G401.6 (cell line): ENCODE results near the gene SPHK1.

Source experiments
- FAIRE-seq: peaks from 2 replicates; lab custom pipeline; 2012; peaks lifted over from hg19 to GRCh38; lab: Jason Lieb, UNC

SPHK1 gene

DNA sequence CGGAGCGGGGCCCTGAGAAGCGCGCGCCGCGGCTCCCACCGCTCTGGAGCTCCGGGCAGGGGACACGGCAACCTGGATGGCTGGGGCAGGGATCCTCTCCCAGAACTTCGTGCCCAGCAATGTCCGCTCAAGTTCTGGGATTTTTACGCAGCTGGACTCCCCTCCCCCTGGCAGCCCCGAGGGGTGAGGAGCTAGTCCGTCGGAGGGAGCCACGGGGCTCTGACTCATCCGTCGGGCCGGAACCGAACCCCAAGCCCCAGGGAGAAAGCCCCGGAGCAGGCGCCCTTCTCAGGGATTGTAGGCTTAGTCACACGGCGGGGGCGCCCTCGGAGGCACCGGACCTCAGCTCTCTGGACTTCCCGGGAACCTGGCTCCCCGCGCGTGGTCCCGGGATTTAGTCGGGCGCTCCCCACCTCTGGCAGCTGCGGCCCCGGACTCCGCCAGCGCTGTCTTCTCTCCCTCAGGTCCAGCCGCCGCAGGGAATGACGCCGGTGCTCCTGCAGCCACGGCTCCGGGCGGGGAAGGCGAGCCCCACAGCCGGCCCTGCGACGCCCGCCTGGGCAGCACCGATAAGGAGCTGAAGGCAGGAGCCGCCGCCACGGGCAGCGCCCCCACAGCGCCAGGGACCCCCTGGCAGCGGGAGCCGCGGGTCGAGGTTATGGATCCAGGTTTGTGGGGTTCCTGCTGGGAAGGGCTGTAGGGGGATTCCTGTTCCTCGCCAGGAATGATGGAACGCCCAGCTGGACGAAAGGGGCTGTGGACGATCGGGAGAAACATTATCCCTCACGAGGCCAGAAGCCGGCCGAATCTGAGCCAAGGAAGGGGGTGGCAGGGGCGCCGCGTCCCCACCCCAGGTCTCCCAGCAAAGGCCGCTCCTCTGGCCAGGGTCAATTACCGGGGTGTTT lies 830 bp downstream of the SPHK1 start:
- FAIRE-seq: no peak

DNA sequence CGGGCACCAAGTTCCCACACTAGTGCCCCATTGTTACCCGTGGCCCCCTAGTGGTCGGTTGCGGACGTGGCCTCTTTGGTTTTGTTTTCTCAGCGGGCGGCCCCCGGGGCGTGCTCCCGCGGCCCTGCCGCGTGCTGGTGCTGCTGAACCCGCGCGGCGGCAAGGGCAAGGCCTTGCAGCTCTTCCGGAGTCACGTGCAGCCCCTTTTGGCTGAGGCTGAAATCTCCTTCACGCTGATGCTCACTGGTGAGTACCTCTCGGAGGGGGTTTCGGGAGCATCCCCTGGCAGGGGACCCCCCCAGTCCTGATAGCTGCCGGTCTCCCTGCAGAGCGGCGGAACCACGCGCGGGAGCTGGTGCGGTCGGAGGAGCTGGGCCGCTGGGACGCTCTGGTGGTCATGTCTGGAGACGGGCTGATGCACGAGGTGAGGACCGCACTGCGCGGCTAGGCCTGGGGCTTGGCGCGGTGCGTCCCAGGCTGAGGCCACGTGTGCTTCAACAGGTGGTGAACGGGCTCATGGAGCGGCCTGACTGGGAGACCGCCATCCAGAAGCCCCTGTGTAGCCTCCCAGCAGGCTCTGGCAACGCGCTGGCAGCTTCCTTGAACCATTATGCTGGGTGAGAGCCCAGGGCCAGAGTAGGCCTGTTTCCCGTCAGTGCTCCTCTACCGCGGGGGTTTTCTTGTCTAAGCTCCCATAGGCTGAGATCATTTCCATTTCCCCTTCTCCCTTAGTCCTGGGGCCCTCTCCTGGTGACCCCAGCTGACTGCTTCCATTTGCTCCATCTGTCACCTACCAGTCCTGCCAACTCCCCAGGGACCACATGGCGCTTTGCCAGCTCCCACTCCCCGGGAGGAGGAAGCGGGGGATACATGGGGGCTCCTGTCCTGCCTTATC lies 1.7 kb downstream of the SPHK1 start:
- FAIRE-seq: no peak

DNA sequence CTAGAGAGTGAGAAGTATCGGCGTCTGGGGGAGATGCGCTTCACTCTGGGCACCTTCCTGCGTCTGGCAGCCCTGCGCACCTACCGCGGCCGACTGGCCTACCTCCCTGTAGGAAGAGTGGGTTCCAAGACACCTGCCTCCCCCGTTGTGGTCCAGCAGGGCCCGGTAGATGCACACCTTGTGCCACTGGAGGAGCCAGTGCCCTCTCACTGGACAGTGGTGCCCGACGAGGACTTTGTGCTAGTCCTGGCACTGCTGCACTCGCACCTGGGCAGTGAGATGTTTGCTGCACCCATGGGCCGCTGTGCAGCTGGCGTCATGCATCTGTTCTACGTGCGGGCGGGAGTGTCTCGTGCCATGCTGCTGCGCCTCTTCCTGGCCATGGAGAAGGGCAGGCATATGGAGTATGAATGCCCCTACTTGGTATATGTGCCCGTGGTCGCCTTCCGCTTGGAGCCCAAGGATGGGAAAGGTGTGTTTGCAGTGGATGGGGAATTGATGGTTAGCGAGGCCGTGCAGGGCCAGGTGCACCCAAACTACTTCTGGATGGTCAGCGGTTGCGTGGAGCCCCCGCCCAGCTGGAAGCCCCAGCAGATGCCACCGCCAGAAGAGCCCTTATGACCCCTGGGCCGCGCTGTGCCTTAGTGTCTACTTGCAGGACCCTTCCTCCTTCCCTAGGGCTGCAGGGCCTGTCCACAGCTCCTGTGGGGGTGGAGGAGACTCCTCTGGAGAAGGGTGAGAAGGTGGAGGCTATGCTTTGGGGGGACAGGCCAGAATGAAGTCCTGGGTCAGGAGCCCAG lies 2.8 kb downstream of the SPHK1 start:
- FAIRE-seq: no peak

GRCh38 chr17:76388966-76389888 lies 4.8 kb downstream of the SPHK1 start:
- no peak for FAIRE-seq

DNA sequence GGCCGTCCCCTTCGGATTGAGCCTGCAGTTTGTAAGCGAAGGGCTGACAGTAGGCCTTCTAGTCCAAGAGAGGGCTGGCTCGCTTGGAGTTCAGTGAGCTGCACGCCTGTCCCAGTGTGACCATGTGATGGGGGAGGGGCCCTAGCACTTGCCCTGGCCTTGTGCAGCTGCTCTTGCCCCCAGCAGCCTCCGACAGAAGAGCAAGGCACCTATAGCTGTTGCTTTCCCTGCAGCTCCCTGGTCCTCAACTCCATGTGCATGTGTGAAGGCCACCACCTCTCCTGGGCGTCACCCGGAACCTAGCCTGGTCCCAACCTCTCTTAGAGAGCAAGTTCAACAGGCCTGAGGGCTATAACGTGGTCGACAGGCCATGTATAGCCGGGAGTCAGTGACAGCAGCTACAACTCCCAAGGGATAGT lies 5.6 kb downstream of the SPHK1 start:
- no peak for FAIRE-seq

DNA sequence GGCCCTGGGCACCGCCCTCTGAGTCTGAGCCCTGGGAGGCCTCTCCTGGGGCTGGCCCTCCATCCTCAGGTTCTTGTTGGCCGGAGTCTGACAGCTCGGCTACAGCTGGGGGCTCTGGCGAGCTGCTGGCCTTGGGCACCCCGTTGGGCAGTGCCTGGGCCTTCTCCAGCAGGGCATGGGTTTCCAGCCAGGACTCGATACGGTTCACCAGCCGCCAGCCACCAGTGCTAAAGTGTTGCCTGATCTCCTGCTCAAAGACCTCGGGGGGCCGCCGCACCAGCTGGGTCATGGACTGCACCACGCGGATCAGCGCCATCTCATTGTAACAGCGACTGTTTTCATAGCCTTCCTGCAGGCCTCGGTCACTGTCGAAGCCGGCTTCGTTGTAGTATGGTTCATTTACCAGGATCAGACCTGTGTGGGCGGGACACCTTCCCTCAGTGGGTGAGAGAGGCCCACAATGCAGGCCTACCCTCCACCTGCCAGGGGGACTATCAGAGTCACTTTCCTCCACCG lies 6.8 kb downstream of the SPHK1 start:
- no peak for FAIRE-seq

DNA sequence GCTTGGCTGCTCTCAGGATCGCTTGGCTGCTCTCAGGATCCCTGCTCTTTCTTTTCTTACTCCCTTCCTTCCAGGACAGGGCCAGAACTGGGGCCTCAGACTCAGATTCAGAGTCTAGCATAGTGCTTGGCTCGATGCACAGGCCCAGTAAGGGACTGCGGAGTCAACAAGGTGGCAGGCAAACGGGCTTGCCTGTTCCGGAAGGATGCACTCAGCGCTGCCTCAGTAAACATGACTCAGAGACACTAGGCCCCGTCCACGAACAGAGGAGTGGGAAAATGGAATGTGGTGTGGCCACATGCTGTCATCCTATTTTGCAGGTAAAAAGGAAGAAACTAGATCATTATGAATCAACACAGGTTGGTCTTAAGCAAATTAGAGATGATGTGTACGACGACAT lies 9.8 kb downstream of the SPHK1 start:
- FAIRE-seq: no peak

DNA sequence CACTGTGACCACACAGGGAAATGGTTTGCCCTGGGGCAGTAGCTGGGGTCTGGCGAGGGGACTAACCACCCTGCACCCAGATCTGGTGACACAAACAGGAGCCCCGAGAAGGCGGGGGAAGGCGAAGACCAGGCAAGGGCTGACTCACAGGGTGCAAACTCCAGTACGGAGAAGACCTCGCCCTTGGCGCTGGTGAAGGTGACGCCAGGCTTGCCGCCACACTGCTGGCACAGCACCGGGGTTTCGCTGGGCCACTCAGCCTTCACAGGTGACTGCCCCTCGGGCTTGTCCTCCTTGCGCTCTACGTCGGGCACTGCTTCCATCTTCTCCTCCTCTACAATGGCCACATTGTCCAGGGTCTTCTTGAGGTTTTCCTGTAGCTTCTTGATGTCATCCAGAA lies 11.6 kb downstream of the SPHK1 start:
- no peak for FAIRE-seq

DNA sequence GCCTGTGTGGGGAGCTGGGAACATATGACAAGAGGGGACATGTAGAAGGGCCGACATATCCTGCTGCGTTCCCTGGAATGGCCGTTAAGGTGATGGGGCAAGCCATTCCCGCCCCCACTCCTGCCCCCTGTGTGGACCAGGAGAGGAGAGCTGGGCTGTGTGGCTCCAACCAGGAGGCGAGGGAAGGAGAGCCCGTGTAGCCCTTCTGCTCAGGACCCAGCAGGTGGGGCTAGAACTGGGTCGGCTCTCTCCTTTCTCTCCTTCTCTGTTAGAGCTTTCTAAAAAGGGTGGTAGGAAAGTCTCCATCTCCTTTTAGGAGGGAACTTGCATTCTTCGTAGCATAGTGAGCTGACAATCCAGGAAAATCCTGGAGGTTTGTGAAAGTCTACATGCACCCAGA lies 12.8 kb downstream of the SPHK1 start:
- FAIRE-seq: no peak

DNA sequence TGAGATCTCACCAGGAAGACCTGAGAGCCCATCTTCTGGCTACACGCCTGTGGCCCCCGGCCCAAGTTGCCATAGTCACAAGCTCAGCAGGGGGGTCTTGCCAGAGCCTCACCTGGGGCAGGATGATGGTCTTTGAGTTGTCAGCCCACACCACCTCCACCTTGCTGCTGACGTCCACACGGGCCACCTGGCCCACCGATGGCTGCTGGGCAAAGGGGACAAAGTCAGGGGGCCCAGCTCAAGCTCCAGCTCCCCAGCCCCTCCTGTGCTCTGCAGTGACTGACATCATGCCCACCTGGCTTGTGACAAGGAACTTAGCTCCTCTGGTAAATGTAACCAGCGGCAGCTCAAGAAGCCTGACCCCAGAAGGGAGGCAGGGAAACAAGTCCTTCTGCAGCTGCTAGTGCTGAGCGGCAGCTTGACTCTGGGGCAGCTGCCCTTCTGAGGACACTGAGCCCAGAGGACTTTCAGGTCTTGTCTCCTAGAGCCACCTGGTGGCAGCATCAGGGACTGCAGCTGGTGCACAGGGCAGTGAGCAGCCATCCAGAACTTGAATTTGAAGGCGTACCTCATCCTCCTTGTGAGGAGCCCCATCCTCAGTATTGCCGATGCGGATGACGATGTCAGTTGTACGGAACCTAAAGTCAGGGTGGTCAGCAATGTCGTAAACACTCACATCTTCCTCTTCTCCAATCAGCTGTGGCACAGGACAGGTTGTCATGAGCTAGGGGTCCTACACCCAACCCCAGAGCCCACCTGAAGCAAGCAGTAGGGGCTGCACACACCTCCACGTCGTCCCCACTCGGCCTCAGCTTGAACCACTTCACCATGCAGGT lies 13.5 kb downstream of the SPHK1 start:
- FAIRE-seq: peak; percentile 87

DNA sequence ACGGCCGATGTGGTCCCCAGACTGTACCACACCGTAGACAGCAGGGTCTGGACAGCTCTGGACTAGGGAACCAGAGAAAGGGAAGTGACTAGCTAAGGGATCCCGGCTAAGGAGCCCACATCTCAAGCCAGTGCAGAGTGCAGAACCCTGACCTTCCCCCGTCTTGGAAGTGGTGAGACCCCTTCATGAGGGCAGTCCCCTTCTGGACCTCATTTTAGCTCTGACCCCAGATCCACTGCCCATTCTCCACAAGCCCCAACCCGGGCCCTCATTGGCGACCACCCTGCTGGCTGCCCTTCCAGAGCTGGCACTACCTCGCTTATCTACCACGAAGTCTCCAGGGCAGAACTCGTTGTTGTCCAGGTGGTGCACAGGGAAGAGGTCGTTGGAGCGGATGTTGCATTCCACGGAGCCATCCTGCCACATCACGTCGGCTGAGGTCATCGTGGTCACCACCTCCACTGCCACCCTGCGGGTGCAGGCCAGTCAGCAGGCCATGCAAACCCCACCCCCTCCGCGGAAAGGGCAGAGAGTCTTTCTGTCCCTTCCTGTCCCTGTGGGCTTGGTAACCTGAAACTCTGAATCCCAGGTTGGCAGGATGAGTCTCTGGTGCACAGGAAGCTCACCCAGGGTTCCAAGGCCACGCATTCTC lies 14.2 kb downstream of the SPHK1 start:
- no peak for FAIRE-seq

DNA sequence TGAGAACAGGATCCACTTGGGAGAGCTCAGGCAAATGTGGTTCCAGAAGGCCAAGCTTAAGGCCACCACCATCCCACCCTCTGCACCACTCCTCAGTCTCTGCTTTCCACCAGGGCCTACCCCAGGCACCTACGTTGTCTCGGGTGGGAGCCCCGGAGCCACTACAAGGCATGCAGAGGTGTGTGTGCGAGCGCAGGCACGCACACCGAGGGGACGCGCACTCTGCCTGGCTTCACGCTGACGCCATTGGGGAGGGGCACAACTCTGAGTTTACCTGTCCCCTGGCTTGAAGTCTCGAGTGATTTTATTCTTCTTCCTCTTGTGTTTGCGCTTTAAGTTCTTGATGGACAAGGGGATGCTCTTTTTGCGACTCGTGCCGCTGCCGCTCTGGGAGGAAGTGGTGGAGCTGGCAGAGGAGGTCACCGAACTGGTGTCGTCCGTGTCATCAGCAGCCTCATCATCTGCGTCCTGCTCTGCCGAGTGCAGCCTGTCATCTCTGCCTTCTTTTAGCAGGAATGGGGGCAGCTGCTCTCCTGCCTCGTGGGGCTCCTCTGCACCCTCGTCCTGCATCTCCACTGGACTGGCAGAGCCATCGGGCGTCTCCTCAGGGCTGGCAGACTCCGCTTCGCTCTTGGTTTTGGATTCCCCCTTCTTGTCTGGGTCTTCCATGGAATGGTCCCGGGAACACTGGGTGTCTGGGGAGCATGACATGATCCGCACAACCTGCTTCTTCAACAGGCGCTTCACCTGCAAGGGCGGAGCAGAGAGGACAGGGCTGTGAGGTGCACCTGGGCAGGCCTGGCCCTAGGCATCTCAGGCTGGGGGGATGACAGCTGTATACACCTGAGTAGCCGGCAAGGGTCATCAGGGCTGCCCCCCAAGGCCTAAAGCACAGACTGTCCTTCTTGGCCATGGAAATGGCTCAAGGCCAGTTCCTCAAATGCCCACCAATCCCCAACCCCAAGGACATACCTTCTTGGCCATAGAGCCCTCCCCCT lies 15.1 kb downstream of the SPHK1 start:
- no peak for FAIRE-seq

DNA sequence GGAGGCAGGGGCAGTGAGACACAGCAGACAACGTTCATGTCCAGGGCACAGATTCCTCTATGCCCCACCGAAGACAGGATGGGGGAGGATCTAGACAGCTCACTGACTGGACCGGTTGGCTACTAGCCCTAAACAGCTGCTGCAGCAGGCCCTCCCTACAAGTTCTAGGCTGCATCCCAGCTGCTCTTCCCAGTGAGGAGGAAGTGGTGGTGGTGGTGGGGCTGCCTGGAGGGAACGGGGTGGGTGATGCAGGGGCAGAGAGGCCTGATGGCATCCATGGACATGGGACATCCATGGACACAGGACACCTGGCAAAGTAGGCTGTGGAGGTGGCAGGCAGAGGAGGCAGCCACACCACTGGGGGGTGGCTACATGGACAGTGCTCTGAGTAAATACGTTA lies 18.3 kb downstream of the SPHK1 start:
- FAIRE-seq: no peak

DNA sequence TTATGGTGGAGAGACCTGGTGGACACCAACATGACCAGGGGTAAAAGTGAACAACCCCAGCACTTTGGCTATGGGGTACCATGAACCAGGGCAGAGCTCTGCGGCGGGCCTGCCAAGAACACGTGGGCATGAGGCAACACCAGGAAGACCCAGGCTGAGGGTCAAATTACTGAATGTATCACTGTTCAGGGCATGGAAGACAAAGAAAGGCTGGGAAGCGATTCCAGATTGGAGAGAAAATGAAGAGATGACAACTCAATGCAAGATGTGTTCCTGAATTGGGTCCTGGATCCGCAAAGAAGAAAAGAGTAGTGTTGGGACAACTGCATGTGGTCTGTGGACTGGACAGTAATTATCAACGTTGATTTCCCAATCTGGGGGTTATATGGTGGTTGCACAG lies 19.8 kb downstream of the SPHK1 start:
- no peak for FAIRE-seq

GRCh38 chr17:76404976-76405563 lies 20.7 kb downstream of the SPHK1 start:
- no peak for FAIRE-seq

- FAIRE-seq: no peak
These were observed 21.2 kb downstream of the SPHK1 start for GRCh38 chr17:76405607-76405966.

GRCh38 chr17:76405967-76406647 lies 21.7 kb downstream of the SPHK1 start:
- no peak for FAIRE-seq
